Adipocyte (in vitro differentiated cells): ENCODE measurements around the gene KAT6B.
"Not testable (repeated sequence)": the region's sequence is repeated elsewhere in the genome, so short reads cannot be mapped to it uniquely, and the experiment has no call there.

Experiments
- DNase-seq: peaks from one replicate; pipeline ENCODE4 v3.0.0-alpha.2; 2015; ENCODE audit warnings: low read depth
- H3K27me3 ChIP-seq: replicated peaks from 2 replicates; pipeline ENCODE4 v1.7.0; 2013; ENCODE audit warnings: mild to moderate bottlenecking, low read length, moderate library complexity; ENCODE audit not compliant: control insufficient read depth, insufficient read depth
- H3K36me3 ChIP-seq: 2 replicates; pipeline ENCODE4 v1.7.0; 2013; ENCODE audit warnings: low read length, mild to moderate bottlenecking, moderate library complexity; ENCODE audit not compliant: control insufficient read depth, insufficient read depth, severe bottlenecking
- H3K4me1 ChIP-seq: 2 replicates; pipeline ENCODE4 v1.7.0; 2013; ENCODE audit warnings: mild to moderate bottlenecking, low read length, moderate library complexity; ENCODE audit not compliant: control insufficient read depth, insufficient read depth
- H3K4me3 ChIP-seq: 2 replicates; pipeline ENCODE4 v1.7.0; 2013; ENCODE audit warnings: mild to moderate bottlenecking, low read length, moderate library complexity
- H3K9ac ChIP-seq: 2 replicates; pipeline ENCODE4 v1.7.0; 2013; ENCODE audit warnings: mild to moderate bottlenecking, low read length, moderate library complexity
- H3K9me3 ChIP-seq: 2 replicates; pipeline ENCODE4 v1.7.0; 2013; ENCODE audit warnings: mild to moderate bottlenecking, low read length, moderate library complexity; ENCODE audit not compliant: control insufficient read depth

KAT6B gene

GRCh38 chr10:74863551-74863950 is 37.2 kb downstream of the KAT6B start:
- Histone ChIP-seq H3K9ac (no peak overlapping the region), H3K9me3 (no peaks in the 10 kb centered on the region), H3K4me3 (no peak overlapping the region), H3K36me3 (no peaks in the 10 kb centered on the region), H3K27me3 (no peaks in the 10 kb centered on the region), H3K4me1 (peaks cover 17% of the 10 kb centered on the region)
- DNase-seq: no peak

DNA sequence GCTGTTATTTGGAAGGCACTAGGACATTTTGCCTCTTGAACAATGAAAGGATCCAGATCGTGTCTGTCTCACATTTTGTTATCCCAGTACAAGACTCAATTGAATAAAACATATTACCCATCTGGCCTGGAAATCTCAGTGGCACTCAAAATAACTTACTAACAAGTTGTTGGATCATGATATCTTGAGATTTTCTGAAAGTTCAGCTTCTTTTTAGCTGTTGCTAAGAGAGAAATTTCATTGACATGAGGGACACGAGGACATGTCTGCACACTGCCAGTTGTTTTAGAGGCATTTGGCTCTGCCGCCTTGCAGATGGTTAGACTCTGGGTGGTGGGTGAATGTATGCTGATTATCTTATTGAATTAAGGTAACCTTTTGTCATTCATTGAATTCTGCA is 41.0 kb downstream of the KAT6B start:
- H3K36me3 ChIP-seq: no peaks in the 10 kb centered on the region
- H3K9ac ChIP-seq: no peak overlapping the region
- no peaks in the 10 kb centered on the region for H3K27me3 ChIP-seq
- no peak for DNase-seq
- H3K4me1 ChIP-seq: peaks cover 7% of the 10 kb centered on the region
- no peak overlapping the region for H3K4me3 ChIP-seq
- H3K9me3 ChIP-seq: no peaks in the 10 kb centered on the region

DNA sequence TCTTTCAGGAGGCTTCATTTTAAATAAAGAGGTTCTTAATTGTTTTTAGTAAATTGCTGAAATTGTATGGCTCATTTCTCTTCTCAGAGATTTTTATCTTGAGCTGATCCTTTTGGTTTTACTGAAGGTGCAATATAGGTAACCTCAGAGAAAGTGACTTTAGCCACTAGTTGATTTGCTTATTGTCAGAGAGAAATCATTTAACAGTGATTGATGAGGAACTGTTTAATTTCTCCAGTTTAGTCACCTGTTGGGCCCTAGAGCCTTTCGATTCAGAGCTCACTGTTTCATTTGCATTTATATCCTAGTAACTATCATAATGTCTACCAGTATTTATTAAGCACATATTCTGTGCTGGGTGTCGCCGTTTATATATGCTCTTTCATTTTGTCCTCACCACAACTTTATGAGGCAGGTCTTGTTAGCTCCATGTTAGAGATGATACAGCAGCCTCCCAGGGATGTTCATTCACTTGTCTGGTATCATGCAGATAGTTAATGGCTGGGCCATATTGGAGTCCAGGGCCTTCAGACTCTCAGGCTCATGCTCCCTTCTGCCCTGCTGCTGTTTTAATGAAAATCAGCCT is 42.1 kb downstream of the KAT6B start:
- no peaks in the 10 kb centered on the region for H3K9me3 ChIP-seq
- no peak overlapping the region for H3K9ac ChIP-seq
- H3K4me3 ChIP-seq: no peak overlapping the region
- H3K27me3 ChIP-seq: no peaks in the 10 kb centered on the region
- DNase-seq: no peak
- H3K4me1 ChIP-seq: peaks cover 4% of the 10 kb centered on the region
- H3K36me3 ChIP-seq: no peaks in the 10 kb centered on the region

DNA sequence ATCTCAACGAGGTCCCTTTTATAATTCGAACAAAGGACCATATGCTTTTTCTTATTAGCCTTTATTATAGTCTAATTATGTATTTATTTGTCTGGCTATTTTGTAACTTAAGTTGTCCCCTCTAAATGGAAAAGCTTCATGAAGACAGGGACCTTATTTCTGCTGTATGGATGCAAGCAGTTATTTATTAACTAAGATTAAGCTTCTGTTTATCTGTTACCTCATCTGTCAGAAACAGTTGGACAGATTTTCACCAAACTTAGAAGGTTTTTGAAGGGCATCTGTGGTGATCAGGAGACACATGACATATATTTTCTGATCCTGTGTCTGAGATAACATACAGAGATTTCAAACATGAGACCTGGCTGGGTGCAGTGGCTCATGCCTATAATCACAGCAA is 43.2 kb downstream of the KAT6B start:
- Histone ChIP-seq H3K27me3 (no peaks in the 10 kb centered on the region), H3K4me1 (no peaks in the 10 kb centered on the region), H3K9ac (no peak overlapping the region), H3K9me3 (no peaks in the 10 kb centered on the region), H3K36me3 (no peaks in the 10 kb centered on the region), H3K4me3 (no peak overlapping the region)
- DNase-seq: no peak

GRCh38 chr10:74870191-74870590 is 43.8 kb downstream of the KAT6B start:
- Histone ChIP-seq H3K36me3 (no peaks in the 10 kb centered on the region), H3K27me3 (no peaks in the 10 kb centered on the region), H3K9ac (no peak overlapping the region), H3K4me1 (no peaks in the 10 kb centered on the region), H3K9me3 (no peaks in the 10 kb centered on the region), H3K4me3 (no peak overlapping the region)
- no peak for DNase-seq

- Histone ChIP-seq H3K9ac (no peak overlapping the region), H3K27me3 (no peaks in the 10 kb centered on the region), H3K9me3 (no peaks in the 10 kb centered on the region), H3K4me3 (no peak overlapping the region), H3K36me3 (no peaks in the 10 kb centered on the region), H3K4me1 (no peaks in the 10 kb centered on the region)
- no peak for DNase-seq
Measured at GRCh38 chr10:74871595-74872382, 45.4 kb downstream of the KAT6B start.

DNA sequence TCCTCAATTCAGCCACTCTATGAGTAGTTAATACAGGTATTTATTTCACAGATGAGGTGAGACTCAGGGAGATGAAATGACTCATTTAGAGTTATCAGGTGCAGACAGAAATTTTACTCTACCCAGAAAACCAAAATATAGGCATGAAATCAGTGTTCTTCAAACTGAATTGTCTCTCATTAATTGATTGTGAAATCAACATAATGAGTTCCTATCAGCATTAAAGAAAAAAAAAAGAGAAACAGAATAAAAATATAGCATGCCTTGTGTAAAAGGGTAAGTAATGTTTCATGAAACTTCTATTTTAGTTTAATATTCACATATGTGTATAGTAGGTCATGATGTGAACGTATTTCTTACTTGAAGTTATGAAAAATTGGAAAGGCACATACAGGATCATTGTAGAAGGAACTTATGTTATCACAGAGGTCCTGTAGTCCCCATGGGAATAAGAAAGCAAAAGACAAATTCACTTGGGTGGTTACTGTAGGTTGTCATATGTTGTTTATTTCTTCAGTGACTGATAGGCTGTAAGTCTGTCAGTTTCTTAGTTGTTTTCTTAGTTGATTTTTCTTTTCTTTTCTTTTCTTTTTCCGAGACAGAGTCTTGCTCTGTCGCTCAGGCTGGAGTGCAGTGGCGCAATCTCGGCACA is 47.5 kb downstream of the KAT6B start:
- H3K4me3 ChIP-seq: no peak overlapping the region
- H3K4me1 ChIP-seq: no peaks in the 10 kb centered on the region
- no peaks in the 10 kb centered on the region for H3K27me3 ChIP-seq
- H3K9me3 ChIP-seq: no peaks in the 10 kb centered on the region
- no peaks in the 10 kb centered on the region for H3K36me3 ChIP-seq
- no peak overlapping the region for H3K9ac ChIP-seq
- DNase-seq: no peak

- H3K9me3 ChIP-seq: no peaks in the 10 kb centered on the region
- no peak overlapping the region for H3K4me3 ChIP-seq
- no peaks in the 10 kb centered on the region for H3K27me3 ChIP-seq
- H3K4me1 ChIP-seq: no peaks in the 10 kb centered on the region
- no peak for DNase-seq
- H3K36me3 ChIP-seq: no peaks in the 10 kb centered on the region
- no peak overlapping the region for H3K9ac ChIP-seq
Measured at GRCh38 chr10:74874649-74875048, 48.2 kb downstream of the KAT6B start.

DNA sequence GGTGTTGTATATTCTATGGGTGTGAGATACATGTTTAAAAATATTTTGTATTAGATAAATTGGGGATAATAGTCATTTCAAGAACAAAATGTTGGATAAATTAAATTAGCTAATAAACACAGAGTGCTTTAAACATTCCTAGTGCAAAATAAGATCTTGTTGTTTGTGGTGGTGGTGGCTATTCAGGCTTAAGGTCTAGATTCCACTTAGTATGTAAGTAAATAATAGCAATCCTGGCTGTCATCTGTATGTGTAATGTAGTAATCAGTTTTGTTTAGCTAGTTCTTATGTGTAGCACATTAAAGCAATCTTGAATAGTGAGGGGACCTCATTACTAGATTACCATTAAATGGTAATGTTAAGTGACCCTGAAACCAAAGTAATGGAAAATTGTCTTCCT is 48.7 kb downstream of the KAT6B start:
- Histone ChIP-seq H3K9me3 (no peaks in the 10 kb centered on the region), H3K27me3 (no peaks in the 10 kb centered on the region), H3K4me1 (no peaks in the 10 kb centered on the region), H3K36me3 (no peaks in the 10 kb centered on the region), H3K4me3 (no peak overlapping the region), H3K9ac (no peak overlapping the region)
- DNase-seq: no peak

DNA sequence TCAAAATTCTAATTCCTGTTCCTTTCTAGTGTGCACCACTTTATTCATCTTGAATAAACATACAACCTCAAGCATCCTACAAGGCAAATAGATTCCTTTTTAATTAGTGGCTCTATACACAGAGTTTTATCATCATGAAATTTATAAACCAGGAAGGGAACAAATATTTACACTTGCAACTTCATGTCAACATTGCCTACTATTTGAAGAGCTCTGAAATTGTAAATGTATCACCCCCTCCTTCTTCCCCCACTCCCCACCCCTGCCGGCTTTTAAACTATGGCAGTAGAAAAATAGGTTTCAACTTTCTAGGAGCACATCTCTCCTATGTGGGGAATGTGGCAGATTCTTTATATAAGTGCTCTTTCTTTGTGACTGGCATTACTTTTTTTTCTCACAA is 49.6 kb downstream of the KAT6B start:
- H3K4me1 ChIP-seq: no peaks in the 10 kb centered on the region
- H3K9ac ChIP-seq: no peak overlapping the region
- H3K36me3 ChIP-seq: no peaks in the 10 kb centered on the region
- no peak overlapping the region for H3K4me3 ChIP-seq
- no peak for DNase-seq
- no peaks in the 10 kb centered on the region for H3K9me3 ChIP-seq
- no peaks in the 10 kb centered on the region for H3K27me3 ChIP-seq

DNA sequence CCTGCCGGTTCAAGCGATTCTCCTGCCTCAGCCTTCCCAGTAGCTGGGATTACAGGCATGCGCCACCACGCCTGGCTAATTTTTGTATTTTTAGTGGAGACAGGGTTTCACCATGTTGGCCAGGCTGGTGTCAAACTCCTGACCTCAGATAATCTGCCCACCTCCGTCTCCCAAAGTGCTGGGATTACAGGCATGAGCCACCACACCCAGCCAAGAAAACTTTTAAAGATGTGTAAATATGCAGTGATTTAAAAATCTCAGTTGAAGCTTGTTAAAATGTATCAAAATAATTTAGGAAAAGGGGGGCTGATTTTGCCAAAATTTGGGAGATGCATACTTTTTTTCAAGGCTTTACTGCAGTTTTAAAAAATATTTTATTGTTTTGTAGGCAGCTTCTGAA is 50.7 kb downstream of the KAT6B start:
- H3K4me3 ChIP-seq, H3K9ac ChIP-seq, H3K27me3 ChIP-seq, H3K36me3 ChIP-seq, H3K4me1 ChIP-seq, DNase-seq, H3K9me3 ChIP-seq: not testable (repeated sequence)
